Measurements from ENCODE around the gene NCBP3.

DNA sequence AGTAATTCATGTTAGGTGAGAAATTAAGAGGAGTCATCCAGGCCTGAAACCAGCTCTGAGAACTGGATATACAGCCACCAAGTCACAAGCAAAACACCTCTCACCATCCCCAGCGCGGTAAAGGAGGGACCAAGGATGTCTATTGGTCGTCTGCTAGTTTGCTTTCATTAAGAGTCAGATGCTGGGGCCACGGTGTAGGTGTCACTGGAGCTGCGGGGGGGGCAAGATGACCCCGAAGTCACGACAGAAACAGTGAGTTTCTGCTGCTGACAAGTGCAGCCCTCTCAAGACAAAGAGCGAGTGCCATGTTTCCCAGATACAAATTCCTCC is 790 bp downstream of the NCBP3 start:
- TF ChIP-seq, protein P1, sequence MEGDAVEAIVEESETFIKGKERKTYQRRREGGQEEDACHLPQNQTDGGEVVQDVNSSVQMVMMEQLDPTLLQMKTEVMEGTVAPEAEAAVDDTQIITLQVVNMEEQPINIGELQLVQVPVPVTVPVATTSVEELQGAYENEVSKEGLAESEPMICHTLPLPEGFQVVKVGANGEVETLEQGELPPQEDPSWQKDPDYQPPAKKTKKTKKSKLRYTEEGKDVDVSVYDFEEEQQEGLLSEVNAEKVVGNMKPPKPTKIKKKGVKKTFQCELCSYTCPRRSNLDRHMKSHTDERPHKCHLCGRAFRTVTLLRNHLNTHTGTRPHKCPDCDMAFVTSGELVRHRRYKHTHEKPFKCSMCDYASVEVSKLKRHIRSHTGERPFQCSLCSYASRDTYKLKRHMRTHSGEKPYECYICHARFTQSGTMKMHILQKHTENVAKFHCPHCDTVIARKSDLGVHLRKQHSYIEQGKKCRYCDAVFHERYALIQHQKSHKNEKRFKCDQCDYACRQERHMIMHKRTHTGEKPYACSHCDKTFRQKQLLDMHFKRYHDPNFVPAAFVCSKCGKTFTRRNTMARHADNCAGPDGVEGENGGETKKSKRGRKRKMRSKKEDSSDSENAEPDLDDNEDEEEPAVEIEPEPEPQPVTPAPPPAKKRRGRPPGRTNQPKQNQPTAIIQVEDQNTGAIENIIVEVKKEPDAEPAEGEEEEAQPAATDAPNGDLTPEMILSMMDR (IDR thresholded peaks at IDR 0.05): no peak
- no peak for TF ChIP-seq POLR2A (IDR thresholded peaks at IDR 0.05)

Data from body of pancreas (tissue), 4 donors.